Activated T-helper 2 cell treated with anti-CD3 and anti-CD28 coated beads, Interferon-gamma antibody, Interleukin-2, Interleukin-4, amounts not matched to agents 10 μg/mL and 5 μg/mL and 100 μg/mL, durations not matched to agents 14 hours and 24 hours and 36 hours (primary cell): ENCODE measurements around the gene KIAA0232. TPM values are rescaled to one million over a fixed set of nuclear protein-coding genes. Genes with fewer than 3 reads are reported as not detected.

ENCODE experiments used
- DNase-seq: peaks from one replicate; pipeline ENCODE4 v3.0.0; 2021; ENCODE audit warnings: low spot score
- H3K27ac Mint-ChIP-seq: one replicate; pipeline ENCODE4 v1.8.0; 2021; ENCODE audit warnings: mixed read lengths
- H3K27me3 Mint-ChIP-seq: one replicate; pipeline ENCODE4 v1.8.0; 2021; ENCODE audit warnings: low read depth, mixed read lengths
- H3K36me3 Mint-ChIP-seq: one replicate; pipeline ENCODE4 v1.8.0; 2021; ENCODE audit warnings: low read depth, mixed read lengths
- H3K4me1 Mint-ChIP-seq: one replicate; pipeline ENCODE4 v1.8.0; 2021; ENCODE audit warnings: low read depth, mixed read lengths
- H3K4me3 Mint-ChIP-seq: one replicate; pipeline ENCODE4 v1.8.0; 2021; ENCODE audit warnings: low read depth, mild to moderate bottlenecking, moderate library complexity, mixed read lengths
- H3K9me3 Mint-ChIP-seq: one replicate; pipeline ENCODE4 v1.8.0; 2021; ENCODE audit warnings: mixed read lengths
- intact Hi-C: fragments of 100-400 bp; cut with micrococcal nuclease; formaldehyde crosslinking; loops from one replicate; pipeline ENCODE4 v1.15.1; 2023
- total RNA-seq: library from RNA; stranded (reverse); gene quantifications from 2 replicates; pipeline ENCODE4 v1.2.3, GENCODE V29; 2022

The KIAA0232 gene
- total RNA-seq, 1 donor from 2014 or later = 13.6 TPM

- Mint-ChIP-seq H3K27me3 (peaks cover 2% of the 10 kb centered on the region), H3K36me3 (no peaks in the 10 kb centered on the region), H3K4me1 (peaks cover 17% of the 10 kb centered on the region), H3K27ac (no peak overlapping the region), H3K9me3 (no peaks in the 10 kb centered on the region), H3K4me3 (no peak overlapping the region)
- no peak for DNase-seq
- intact Hi-C loops = no loop called here
Measured at GRCh38 chr4:6772223-6772928, 10.2 kb upstream of the KIAA0232 start.

- no peak for DNase-seq
- intact Hi-C loops = no loop called here
- peaks cover 24% of the 10 kb centered on the region for H3K4me1 Mint-ChIP-seq
- H3K9me3 Mint-ChIP-seq = no peaks in the 10 kb centered on the region
- H3K36me3 Mint-ChIP-seq = no peaks in the 10 kb centered on the region
- no peak overlapping the region for H3K4me3 Mint-ChIP-seq
- no peak overlapping the region for H3K27ac Mint-ChIP-seq
- peaks cover 2% of the 10 kb centered on the region for H3K27me3 Mint-ChIP-seq
Measured at GRCh38 chr4:6773106-6773505, 9.4 kb upstream of the KIAA0232 start.

GRCh38 chr4:6773616-6774540 is 8.6 kb upstream of the KIAA0232 start:
- H3K36me3 Mint-ChIP-seq = no peaks in the 10 kb centered on the region
- peaks cover 2% of the 10 kb centered on the region for H3K27me3 Mint-ChIP-seq
- intact Hi-C loops = no loop called here
- no peaks in the 10 kb centered on the region for H3K9me3 Mint-ChIP-seq
- H3K4me1 Mint-ChIP-seq = peaks cover 24% of the 10 kb centered on the region
- no peak overlapping the region for H3K27ac Mint-ChIP-seq
- no peak overlapping the region for H3K4me3 Mint-ChIP-seq
- no peak for DNase-seq

- Mint-ChIP-seq H3K9me3 (no peaks in the 10 kb centered on the region), H3K27me3 (peaks cover 2% of the 10 kb centered on the region), H3K27ac (no peak overlapping the region), H3K4me3 (no peak overlapping the region), H3K36me3 (no peaks in the 10 kb centered on the region), H3K4me1 (peaks cover 32% of the 10 kb centered on the region)
- intact Hi-C loops = no loop called here
- DNase-seq = no peak
Measured at GRCh38 chr4:6775746-6776145, 6.8 kb upstream of the KIAA0232 start.

- DNase-seq = no peak
- Mint-ChIP-seq H3K27me3 (peaks cover 2% of the 10 kb centered on the region), H3K9me3 (no peaks in the 10 kb centered on the region), H3K4me3 (no peak overlapping the region), H3K27ac (no peak overlapping the region), H3K4me1 (peaks cover 43% of the 10 kb centered on the region), H3K36me3 (no peaks in the 10 kb centered on the region)
- intact Hi-C loops = no loop called here
Measured at GRCh38 chr4:6776920-6777635, 5.4 kb upstream of the KIAA0232 start.

GRCh38 chr4:6777636-6778281 is 4.8 kb upstream of the KIAA0232 start:
- peak overlapping the region; percentile 59 for H3K27ac Mint-ChIP-seq
- no peak for DNase-seq
- intact Hi-C loops = no loop called here
- H3K36me3 Mint-ChIP-seq = no peaks in the 10 kb centered on the region
- peaks cover 2% of the 10 kb centered on the region for H3K27me3 Mint-ChIP-seq
- H3K4me3 Mint-ChIP-seq = no peak overlapping the region
- peaks cover 43% of the 10 kb centered on the region for H3K4me1 Mint-ChIP-seq
- no peaks in the 10 kb centered on the region for H3K9me3 Mint-ChIP-seq

GRCh38 chr4:6778435-6778834 is 4.1 kb upstream of the KIAA0232 start:
- Mint-ChIP-seq H3K4me1 (peaks cover 43% of the 10 kb centered on the region), H3K36me3 (no peaks in the 10 kb centered on the region), H3K27ac (no peak overlapping the region), H3K9me3 (no peaks in the 10 kb centered on the region), H3K27me3 (peaks cover 2% of the 10 kb centered on the region), H3K4me3 (no peak overlapping the region)
- intact Hi-C loops = no loop called here
- no peak for DNase-seq

- Mint-ChIP-seq H3K9me3 (no peaks in the 10 kb centered on the region), H3K27ac (no peak overlapping the region), H3K36me3 (no peaks in the 10 kb centered on the region), H3K4me1 (peaks cover 53% of the 10 kb centered on the region), H3K4me3 (peak overlapping the region; percentile 6), H3K27me3 (peaks cover 2% of the 10 kb centered on the region)
- intact Hi-C loops = loop anchor here (5.0 kb wide), 1 partner anchor 92 kb away; no protein-coding TSS in a partner anchor
- DNase-seq = no peak
Measured at GRCh38 chr4:6779667-6780565, 2.6 kb upstream of the KIAA0232 start.

GRCh38 chr4:6781113-6781512 is 1.4 kb upstream of the KIAA0232 start:
- Mint-ChIP-seq H3K4me3 (peak overlapping the region; percentile 66), H3K36me3 (no peaks in the 10 kb centered on the region), H3K4me1 (peaks cover 60% of the 10 kb centered on the region), H3K27me3 (peaks cover 2% of the 10 kb centered on the region), H3K9me3 (no peaks in the 10 kb centered on the region), H3K27ac (no peak overlapping the region)
- DNase-seq = no peak
- intact Hi-C loops = loop anchor here (5.0 kb wide), 1 partner anchor 91 kb away; no protein-coding TSS in a partner anchor

GRCh38 chr4:6781561-6781960 is 966 bp upstream of the KIAA0232 start:
- Mint-ChIP-seq H3K27ac (no peak overlapping the region), H3K27me3 (peaks cover 2% of the 10 kb centered on the region), H3K36me3 (no peaks in the 10 kb centered on the region), H3K4me3 (peak overlapping the region; percentile 66), H3K9me3 (no peaks in the 10 kb centered on the region), H3K4me1 (peaks cover 60% of the 10 kb centered on the region)
- no peak for DNase-seq
- intact Hi-C loops = loop anchor here (5.0 kb wide), 1 partner anchor 91 kb away; no protein-coding TSS in a partner anchor

GRCh38 chr4:6782846-6783110 is 251 bp downstream of the KIAA0232 start:
- H3K27ac Mint-ChIP-seq = no peak overlapping the region
- intact Hi-C loops = loop anchor here (1.0 to 5.0 kb wide), 7 partner anchors 73 to 286 kb away; partner anchors contain the start of genes GRPEL1, MRFAP1L1 and TBC1D14
- peaks cover 55% of the 10 kb centered on the region for H3K4me1 Mint-ChIP-seq
- H3K27me3 Mint-ChIP-seq = no peaks in the 10 kb centered on the region
- DNase-seq = no peak
- H3K36me3 Mint-ChIP-seq = peaks cover 7% of the 10 kb centered on the region
- no peak overlapping the region for H3K4me3 Mint-ChIP-seq
- H3K9me3 Mint-ChIP-seq = no peaks in the 10 kb centered on the region
